Glutamatergic neuron (in vitro differentiated cells): ENCODE measurements around the gene HOMEZ. TPM values are rescaled to one million over a fixed set of nuclear protein-coding genes. Genes with fewer than 3 reads are reported as not detected.

Source experiments
- DNase-seq: peaks from one replicate; pipeline ENCODE4 v3.0.0; 2022
- H3K27ac Mint-ChIP-seq: one replicate; pipeline ENCODE4 v1.8.0; 2020; ENCODE audit warnings: mild to moderate bottlenecking, mixed read lengths, inconsistent platforms; ENCODE audit not compliant: unreplicated experiment
- H3K27me3 Mint-ChIP-seq: one replicate; pipeline ENCODE4 v1.8.0; 2020; ENCODE audit warnings: mild to moderate bottlenecking, moderate library complexity, mixed read lengths, inconsistent platforms; ENCODE audit not compliant: unreplicated experiment
- H3K36me3 Mint-ChIP-seq: one replicate; pipeline ENCODE4 v1.8.0; 2020; ENCODE audit warnings: mild to moderate bottlenecking, mixed read lengths, inconsistent platforms; ENCODE audit not compliant: unreplicated experiment
- H3K4me1 Mint-ChIP-seq: one replicate; pipeline ENCODE4 v1.8.0; 2020; ENCODE audit warnings: mild to moderate bottlenecking, low read depth, mixed read lengths, inconsistent platforms; ENCODE audit not compliant: unreplicated experiment
- H3K4me3 Mint-ChIP-seq: one replicate; pipeline ENCODE4 v1.8.0; 2020; ENCODE audit warnings: mild to moderate bottlenecking, mixed read lengths, inconsistent platforms; ENCODE audit not compliant: unreplicated experiment
- H3K9me3 Mint-ChIP-seq: one replicate; pipeline ENCODE4 v1.8.0; 2020; ENCODE audit warnings: mild to moderate bottlenecking, moderate library complexity, mixed read lengths, inconsistent platforms; ENCODE audit not compliant: unreplicated experiment
- CTCF ChIP-seq: fragments of 200-600 bp; sonication (generic); IDR thresholded peaks from one replicate; pipeline ENCODE4 v1.5.0; 2021; ENCODE audit not compliant: partially characterized antibody, unreplicated experiment
- total RNA-seq: library from RNA; stranded (reverse); fragmentation: NEBNext Ultra II Directional; extraction: Animal tissue kit (Norgen Biotek cat#: 25700); gene quantifications from one replicate; pipeline ENCODE4 v1.2.1, GENCODE V29; 2021; ENCODE audit not compliant: unreplicated experiment

HOMEZ gene
- total RNA-seq, 1 donor from 2014 or later, result 12.2 TPM

DNA sequence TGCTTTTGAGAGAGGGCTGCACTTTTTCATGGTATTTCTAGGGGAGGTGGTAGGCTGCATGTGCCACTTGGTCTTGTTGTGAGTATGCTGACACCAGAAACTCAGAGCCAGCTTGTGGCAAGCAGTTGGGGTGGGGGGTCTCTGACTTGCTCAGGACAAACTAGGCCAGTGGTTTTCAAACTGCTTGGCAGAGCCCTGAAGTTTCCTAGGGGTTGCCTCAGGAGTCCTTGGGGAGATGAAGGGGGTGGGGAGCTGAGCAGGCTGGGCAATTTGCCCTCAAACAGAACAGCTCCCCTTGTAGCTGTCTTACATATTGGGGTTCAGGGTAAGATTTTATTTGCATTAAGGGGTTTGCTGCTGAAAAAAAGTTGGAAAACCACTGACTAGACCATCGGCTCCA is 24.6 kb upstream of the HOMEZ start:
- H3K9me3 Mint-ChIP-seq, result peaks cover 5% of the 10 kb centered on the region
- no peak for DNase-seq
- no peaks in the 10 kb centered on the region for H3K36me3 Mint-ChIP-seq
- H3K4me3 Mint-ChIP-seq, result no peak overlapping the region
- H3K27ac Mint-ChIP-seq, result no peak overlapping the region
- TF ChIP-seq CTCF, result no peak
- peaks cover 8% of the 10 kb centered on the region for H3K4me1 Mint-ChIP-seq
- H3K27me3 Mint-ChIP-seq, result peaks cover 7% of the 10 kb centered on the region

DNA sequence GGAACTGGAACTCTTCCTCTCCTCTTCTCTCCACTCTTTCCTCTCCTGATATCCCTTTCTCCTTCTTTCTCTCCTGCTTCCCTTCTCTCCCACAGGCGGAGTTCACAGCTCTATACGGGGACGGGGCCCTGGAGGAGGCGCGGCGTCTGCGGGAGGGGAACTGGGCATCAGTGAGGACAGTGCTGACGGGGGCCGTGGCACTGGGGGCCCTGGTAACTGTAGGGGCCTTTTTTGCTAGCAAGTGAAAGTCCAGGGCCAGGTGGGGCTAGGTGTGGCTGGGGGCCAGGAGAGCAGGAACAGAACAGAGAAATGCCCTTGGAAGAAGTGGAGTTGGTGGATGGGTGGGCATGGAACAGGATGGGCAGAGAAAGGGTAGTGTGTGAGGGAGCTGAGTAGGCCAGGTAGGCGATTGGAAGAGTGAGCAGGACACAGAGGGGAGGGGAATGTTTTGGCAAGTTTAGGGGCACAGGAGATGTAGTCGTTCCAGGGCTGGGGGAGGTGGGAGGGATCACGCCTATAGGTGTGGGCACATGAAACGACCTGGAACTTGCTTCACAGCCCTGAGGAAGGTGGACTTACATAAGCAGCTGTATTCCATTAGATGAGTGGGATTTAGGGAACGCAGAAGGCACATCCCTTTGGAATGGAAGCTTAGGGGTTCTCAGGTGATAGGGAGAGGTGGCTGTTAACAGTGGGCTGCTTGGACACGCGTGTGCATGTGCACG is 23.0 kb upstream of the HOMEZ start:
- Mint-ChIP-seq H3K36me3 (no peaks in the 10 kb centered on the region), H3K27ac (no peak overlapping the region), H3K27me3 (peaks cover 10% of the 10 kb centered on the region), H3K4me1 (peaks cover 8% of the 10 kb centered on the region), H3K9me3 (peaks cover 5% of the 10 kb centered on the region), H3K4me3 (peak overlapping the region; percentile 97)
- no peak for TF ChIP-seq CTCF
- no peak for DNase-seq

GRCh38 chr14:23307687-23308644 is 22.0 kb upstream of the HOMEZ start:
- no peak for TF ChIP-seq CTCF
- Mint-ChIP-seq H3K4me1 (peaks cover 8% of the 10 kb centered on the region), H3K4me3 (peak overlapping the region; percentile 97), H3K27ac (peak overlapping the region; percentile 94), H3K27me3 (peaks cover 10% of the 10 kb centered on the region), H3K9me3 (peaks cover 5% of the 10 kb centered on the region), H3K36me3 (no peaks in the 10 kb centered on the region)
- no peak for DNase-seq

DNA sequence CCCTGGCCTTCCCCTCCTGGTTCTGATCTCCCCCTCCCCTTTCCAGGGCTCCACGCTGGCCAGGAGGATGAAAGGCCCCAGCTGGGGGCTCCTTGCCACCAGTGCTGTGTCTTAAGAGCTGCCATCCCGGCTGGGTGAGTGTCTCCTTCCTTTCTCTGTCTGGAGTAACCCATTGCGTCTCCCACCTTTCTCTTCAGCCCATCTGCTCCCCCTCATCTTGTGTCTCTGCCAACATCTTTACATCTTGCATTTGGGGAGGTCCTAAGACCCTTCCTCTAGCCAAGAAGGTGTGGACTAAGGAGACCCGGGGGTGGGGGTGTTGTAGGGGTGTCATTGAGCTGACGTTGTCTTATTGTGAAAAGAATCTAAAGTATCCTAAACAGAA is 21.2 kb upstream of the HOMEZ start:
- peaks cover 8% of the 10 kb centered on the region for H3K9me3 Mint-ChIP-seq
- H3K36me3 Mint-ChIP-seq, result no peaks in the 10 kb centered on the region
- H3K27ac Mint-ChIP-seq, result peak overlapping the region; percentile 94
- no peak for DNase-seq
- H3K4me1 Mint-ChIP-seq, result peaks cover 8% of the 10 kb centered on the region
- H3K27me3 Mint-ChIP-seq, result peaks cover 15% of the 10 kb centered on the region
- TF ChIP-seq CTCF, result no peak
- H3K4me3 Mint-ChIP-seq, result peak overlapping the region; percentile 97
